Caki2 (cell line): ENCODE measurements around the gene RABGAP1L. TPM values are rescaled to one million over a fixed set of nuclear protein-coding genes. Genes with fewer than 3 reads are reported as not detected.
A peak's percentile ranks its signal among the peaks of the same experiment; 100 is the strongest.

Source experiments
- DNase-seq: peaks from one replicate; pipeline ENCODE4 v3.0.0-alpha.2; 2015; ENCODE audit warnings: low read depth
- in situ Hi-C: cut with HindIII; loops from 2 replicates; pipeline ENCODE4 v1.10.0; 2016; ENCODE audit warnings: low sequenced_read_pairs, low pct_unique_long_range_greater_than_20kb, mixed read lengths
- total RNA-seq: library from RNA; depleted of rRNA; stranded (reverse); fragments of >200 nt; shearing (Covaris generic); gene quantifications from 2 replicates; pipeline ENCODE4 v1.2.3, GENCODE V29; 2014; ENCODE audit warnings: low replicate concordance

RABGAP1L gene
- total RNA-seq, 1 experiment from 2014 or later = 6.8 TPM

DNA sequence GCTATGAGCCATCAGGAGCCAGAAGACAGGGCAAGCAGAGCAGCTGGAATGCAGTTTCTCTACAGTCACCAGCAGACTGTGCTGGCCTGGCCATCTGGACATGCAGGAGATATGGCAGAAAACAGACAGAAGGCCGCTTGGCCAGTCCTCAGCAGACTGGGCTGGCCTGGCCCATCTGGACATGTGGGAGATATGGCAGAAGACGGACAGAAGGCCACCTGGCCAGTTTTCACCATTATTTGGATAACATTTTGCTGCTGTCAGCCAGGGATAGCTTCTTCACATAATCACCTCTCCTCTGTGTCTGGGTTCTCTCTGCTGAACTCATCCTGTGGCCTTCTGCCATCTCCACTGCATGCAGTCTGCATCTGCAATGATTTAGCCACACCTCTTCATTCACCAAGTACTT is 815.4 kb downstream of the RABGAP1L start:
- DNase-seq = no peak
- in situ Hi-C loops = no loop called here

GRCh38 chr1:174975764-174976163 is 816.4 kb downstream of the RABGAP1L start:
- DNase-seq = no peak
- in situ Hi-C loops = no loop called here

- in situ Hi-C loops = no loop called here
- no peak for DNase-seq
Measured at GRCh38 chr1:174976436-174977108, 817.3 kb downstream of the RABGAP1L start.

DNA sequence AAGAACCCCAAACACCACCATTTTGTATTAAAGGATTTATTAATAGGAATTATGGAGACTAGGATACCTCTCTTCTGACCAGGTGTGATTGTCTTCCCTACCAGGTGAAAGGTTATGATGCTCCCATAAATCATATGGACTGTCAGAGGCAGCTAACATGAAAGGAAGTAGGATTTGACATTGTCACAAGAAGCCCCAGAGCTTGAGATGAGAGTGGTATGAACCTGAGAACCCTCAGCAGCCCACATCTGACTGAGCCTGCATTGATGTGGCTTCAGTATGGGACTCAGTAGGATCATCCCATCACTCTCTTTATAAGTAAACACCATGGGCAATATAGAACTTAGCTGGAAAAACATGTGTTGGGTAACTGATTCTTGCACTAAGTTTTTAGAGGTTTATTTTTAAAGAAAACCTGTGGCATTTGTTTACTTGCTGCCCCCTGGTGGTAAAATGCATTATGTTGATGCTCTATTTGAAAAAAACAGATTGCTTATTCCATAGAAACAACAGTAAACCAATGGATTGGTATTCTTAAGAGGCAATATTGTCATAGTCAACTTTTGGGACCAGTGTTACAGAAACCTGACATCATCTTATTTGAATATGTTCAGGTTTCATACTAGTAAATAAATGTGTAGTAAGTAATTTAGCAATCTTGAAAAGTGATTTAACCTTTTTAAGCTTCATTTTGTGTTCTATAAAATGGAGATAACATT is 823.8 kb downstream of the RABGAP1L start:
- in situ Hi-C loops = no loop called here
- DNase-seq = peak; percentile 30

GRCh38 chr1:174984952-174985351 is 825.6 kb downstream of the RABGAP1L start:
- in situ Hi-C loops = no loop called here
- no peak for DNase-seq

DNA sequence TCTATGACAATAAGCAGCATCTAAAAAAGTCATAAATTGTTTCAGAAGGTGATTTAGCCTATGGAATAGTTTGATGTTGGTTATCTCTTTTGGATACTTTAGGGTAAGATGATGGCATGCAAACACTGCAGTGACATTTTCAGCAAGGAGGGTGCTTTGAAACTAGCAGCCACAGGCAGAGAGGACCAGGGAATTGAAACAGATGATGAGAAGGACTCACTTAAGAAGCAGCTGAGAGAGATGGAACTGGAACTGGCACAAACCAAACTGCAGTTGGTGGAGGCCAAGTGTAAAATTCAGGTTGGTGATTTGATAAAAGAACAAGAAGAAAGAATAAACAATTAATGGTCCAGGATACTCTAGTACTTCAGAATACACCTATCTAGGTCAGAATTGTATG is 829.2 kb downstream of the RABGAP1L start:
- no peak for DNase-seq
- in situ Hi-C loops = no loop called here

- DNase-seq = no peak
- in situ Hi-C loops = no loop called here
Measured at GRCh38 chr1:174988986-174989385, 829.7 kb downstream of the RABGAP1L start.

DNA sequence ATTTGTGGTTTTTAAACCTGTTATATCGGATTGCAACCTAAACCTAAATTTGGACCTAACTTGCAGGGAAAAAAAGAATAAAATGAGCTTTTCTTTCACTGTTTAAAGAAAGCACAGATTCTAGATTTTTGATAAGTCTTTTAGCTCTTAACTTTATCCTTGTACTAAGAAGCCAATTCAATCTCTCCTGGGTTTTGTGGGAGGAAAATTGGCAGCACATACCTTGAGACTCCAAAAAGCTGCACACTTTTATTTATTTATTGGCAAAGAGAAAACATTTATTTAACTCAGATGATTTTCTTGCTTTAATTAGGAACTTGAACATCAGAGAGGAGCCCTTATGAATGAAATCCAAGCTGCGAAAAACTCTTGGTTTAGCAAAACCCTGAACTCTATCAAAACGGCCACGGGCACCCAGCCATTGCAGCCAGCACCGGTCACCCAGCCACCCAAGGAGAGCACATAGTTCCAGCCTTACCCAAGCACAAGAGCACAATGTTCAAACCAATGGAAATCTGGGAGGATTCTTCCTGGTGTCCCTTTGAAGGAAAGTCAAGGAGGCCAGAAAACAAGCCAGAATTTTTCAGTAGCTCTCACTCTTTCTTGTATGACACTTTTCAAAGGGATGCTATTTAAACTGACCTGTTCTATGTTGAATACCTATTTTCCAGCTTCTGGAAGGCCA is 830.4 kb downstream of the RABGAP1L start:
- in situ Hi-C loops = no loop called here
- DNase-seq = no peak

DNA sequence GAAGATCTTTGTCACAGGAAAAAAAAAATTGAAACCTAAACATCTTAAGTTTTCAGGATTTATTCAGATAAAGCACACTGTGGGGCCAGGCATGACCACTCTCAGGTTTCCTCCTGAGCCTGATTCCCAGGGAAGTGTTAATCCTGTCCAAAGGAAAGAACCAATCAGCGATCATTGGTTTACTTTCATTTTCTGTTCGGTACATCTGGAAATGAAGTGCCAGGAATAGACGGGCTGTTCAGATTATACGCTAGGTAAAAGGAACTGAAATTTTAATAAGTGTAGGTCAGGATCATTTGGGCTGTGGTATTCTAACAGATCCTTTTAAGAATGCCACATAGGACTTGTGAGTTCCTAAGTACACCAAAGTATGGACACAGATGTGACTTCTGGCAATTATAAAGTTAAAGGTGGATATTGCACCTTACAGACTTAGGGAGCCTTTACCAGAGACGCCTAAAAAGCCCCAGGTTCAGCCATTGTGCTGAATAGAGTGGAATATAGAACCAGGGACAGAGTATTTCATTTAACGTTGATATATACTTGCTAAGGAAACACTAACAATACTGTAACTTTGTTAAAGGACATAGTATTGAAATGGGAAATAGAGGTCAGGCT is 831.2 kb downstream of the RABGAP1L start:
- in situ Hi-C loops = no loop called here
- peak; percentile 70 for DNase-seq

DNA sequence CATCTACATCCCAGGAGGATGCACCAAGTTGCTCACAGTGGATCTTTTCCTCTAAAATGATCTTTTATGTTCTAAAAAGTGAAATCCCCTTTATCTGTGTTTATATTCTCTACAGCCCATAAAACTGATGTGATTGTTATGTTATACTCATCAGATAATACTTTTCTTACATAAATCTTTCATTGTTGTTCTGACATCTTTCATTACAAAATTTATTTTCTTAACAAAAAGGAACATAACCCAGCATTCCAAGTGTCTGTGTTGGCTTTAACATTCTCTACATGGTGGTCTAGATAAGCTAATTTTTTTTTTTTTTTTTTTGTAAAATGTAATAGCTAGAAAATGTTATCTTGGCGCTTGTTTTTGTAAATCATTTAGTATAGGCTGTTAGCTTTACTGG is 832.2 kb downstream of the RABGAP1L start:
- DNase-seq = no peak
- in situ Hi-C loops = no loop called here

DNA sequence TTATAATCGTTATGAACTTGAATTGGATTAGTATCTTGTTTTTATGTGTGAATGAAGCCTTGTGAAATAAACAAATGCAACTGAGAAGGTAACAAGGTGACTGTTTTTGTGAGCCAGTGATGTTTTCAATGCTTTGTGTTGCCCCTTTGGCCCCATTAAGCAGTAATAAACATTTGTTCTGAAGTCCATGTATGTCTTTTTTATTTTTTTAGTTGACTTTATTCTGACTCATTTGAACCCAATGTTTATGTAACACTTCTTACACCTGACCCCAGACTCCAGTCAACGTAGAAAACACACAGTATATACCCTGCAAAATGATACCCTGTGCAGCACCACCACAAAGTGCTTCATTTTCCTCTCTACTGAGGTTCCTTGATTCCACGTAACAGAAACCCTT is 835.8 kb downstream of the RABGAP1L start:
- in situ Hi-C loops = no loop called here
- no peak for DNase-seq

DNA sequence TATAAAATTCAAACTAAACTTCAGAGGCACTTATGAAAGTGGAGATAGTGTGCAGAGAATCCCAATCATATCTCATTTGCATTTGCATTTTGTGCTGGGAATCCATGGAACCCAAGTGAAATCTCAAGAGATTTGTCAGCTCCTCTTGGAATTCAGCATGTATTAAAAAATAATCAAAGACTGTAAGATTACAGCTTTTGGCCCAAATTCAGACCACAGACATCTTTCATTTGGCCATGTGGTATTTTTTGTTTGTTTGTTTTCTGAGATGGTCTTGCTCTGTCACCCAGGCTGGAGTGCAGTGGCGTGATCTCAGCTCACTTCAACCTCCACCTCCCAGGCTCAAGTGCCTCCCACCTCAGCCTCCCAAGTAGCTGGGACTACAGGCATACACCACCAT is 836.6 kb downstream of the RABGAP1L start:
- DNase-seq = peak; percentile 35
- in situ Hi-C loops = no loop called here

DNA sequence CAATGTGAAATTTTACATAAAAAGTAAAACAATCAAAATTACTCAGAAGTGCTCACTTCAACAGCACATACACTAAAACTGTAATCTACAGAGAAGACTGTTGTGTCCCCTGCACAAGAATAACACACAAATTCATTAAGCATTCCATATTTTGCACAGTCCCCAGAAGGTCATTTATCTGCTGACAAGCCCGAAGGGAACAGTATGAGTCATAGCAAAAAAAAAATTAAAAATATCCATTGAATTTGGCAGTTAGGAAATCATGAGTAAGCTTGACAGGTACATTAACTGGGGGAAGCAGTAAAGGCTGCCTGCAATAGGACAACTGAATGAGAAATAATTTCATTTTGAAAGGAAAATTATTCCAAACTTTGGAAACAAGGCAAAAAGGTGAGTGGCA is 837.2 kb downstream of the RABGAP1L start:
- in situ Hi-C loops = no loop called here

GRCh38 chr1:174997041-174997440 is 837.7 kb downstream of the RABGAP1L start:
- no peak for DNase-seq
- in situ Hi-C loops = no loop called here

More for the DNA sequence above, 837.2 kb downstream of the RABGAP1L start:
- peak; percentile 36 for DNase-seq

- in situ Hi-C loops = no loop called here
- peak; percentile 69 for DNase-seq
Measured at GRCh38 chr1:174998569-174999215, 839.4 kb downstream of the RABGAP1L start.

- in situ Hi-C loops = no loop called here
- DNase-seq = peak; percentile 99
Measured at GRCh38 chr1:174999216-174999935, 840.1 kb downstream of the RABGAP1L start.

DNA sequence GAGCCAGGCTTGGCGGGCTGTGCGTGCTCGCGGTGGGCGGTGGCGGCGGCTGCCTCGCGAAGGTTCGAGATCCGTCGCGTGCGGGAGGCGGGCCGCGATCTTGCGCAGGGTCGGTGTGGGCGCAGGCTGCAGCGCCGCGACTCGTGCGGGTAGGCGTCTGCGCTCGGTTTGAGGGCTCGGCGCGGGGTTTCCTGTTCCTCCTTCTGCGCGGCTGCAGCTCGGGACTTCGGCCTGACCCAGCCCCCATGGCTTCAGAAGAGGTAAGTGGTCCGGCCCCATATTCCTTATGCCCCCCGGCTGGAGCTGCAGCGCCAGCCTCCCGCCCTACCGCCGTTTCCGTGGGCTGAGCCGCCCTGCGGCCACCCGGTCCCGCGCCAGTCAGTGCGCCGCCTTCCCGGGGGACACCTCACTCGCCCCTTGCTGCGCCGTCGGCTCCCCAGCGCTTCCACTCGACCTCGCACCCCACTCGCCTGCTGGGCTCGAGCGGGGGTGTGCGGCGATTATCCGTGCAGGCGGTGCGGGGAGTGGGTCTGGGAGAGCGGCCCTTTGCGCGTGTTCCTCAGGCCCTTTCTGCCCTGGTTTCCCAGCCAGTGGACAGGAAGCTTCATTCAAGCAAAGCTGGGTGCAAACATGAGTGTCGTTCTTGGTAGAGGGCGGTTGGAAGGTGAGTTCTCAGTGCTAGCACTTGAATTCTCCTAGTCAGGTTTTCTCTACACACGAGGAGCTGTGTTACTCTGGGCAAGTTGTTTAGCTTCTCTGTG is 840.8 kb downstream of the RABGAP1L start, which contains the start of gene CACYBP:
Gene CACYBP (plus strand): TSS at position 12 of the 761 bp plus-strand sequence. CDS start 234 bp downstream, at position 246.
- no peak for DNase-seq
- in situ Hi-C loops = loop anchor here (5.0 kb wide), 1 partner anchor 213 kb away; no protein-coding TSS in a partner anchor
